Activated naive CD8-positive, alpha-beta T cell treated with anti-CD3 and anti-CD28 coated beads for 36 hours (primary cell): ENCODE results near the gene ADGRL3. TPM values are rescaled to one million over a fixed set of nuclear protein-coding genes. Genes with fewer than 3 reads are reported as not detected.

ENCODE experiments used
- DNase-seq: peaks from one replicate; pipeline ENCODE4 v3.0.0; 2021
- H3K27ac Mint-ChIP-seq: one replicate; pipeline ENCODE4 v1.8.0; 2022; ENCODE audit warnings: mild to moderate bottlenecking, moderate library complexity, mixed read lengths
- H3K27me3 Mint-ChIP-seq: one replicate; pipeline ENCODE4 v1.8.0; 2022; ENCODE audit warnings: mild to moderate bottlenecking, mixed read lengths
- H3K36me3 Mint-ChIP-seq: one replicate; pipeline ENCODE4 v1.8.0; 2021; ENCODE audit warnings: mild to moderate bottlenecking, mixed read lengths
- H3K4me1 Mint-ChIP-seq: one replicate; pipeline ENCODE4 v1.8.0; 2021; ENCODE audit warnings: mixed read lengths
- H3K4me3 Mint-ChIP-seq: one replicate; pipeline ENCODE4 v1.8.0; 2022; ENCODE audit warnings: mild to moderate bottlenecking, moderate library complexity, mixed read lengths
- H3K9me3 Mint-ChIP-seq: one replicate; pipeline ENCODE4 v1.8.0; 2022; ENCODE audit warnings: mixed read lengths
- total RNA-seq, 2 experiments: library from RNA; stranded (reverse); gene quantifications; one replicate each; pipeline ENCODE4 v1.2.3, GENCODE V29; 2021

ADGRL3 gene
- total RNA-seq, 2 experiments from 2014 or later, result not detected

- Mint-ChIP-seq H3K27me3 (no peaks in the 10 kb centered on the region), H3K9me3 (no peaks in the 10 kb centered on the region), H3K4me3 (no peak overlapping the region), H3K36me3 (no peaks in the 10 kb centered on the region), H3K4me1 (no peaks in the 10 kb centered on the region), H3K27ac (no peak overlapping the region)
- no peak for DNase-seq
Observed at GRCh38 chr4:61431131-61431530, 231.0 kb downstream of the ADGRL3 start.

GRCh38 chr4:61437923-61438322 is 237.8 kb downstream of the ADGRL3 start:
- H3K4me1 Mint-ChIP-seq, result no peaks in the 10 kb centered on the region
- peaks cover 2% of the 10 kb centered on the region for H3K9me3 Mint-ChIP-seq
- no peak for DNase-seq
- H3K36me3 Mint-ChIP-seq, result no peaks in the 10 kb centered on the region
- no peak overlapping the region for H3K27ac Mint-ChIP-seq
- no peaks in the 10 kb centered on the region for H3K27me3 Mint-ChIP-seq
- no peak overlapping the region for H3K4me3 Mint-ChIP-seq

- no peak for DNase-seq
- H3K27me3 Mint-ChIP-seq, result no peaks in the 10 kb centered on the region
- peaks cover 5% of the 10 kb centered on the region for H3K9me3 Mint-ChIP-seq
- no peaks in the 10 kb centered on the region for H3K4me1 Mint-ChIP-seq
- H3K36me3 Mint-ChIP-seq, result no peaks in the 10 kb centered on the region
- H3K4me3 Mint-ChIP-seq, result no peak overlapping the region
- H3K27ac Mint-ChIP-seq, result no peak overlapping the region
Observed at GRCh38 chr4:61440321-61440720, 240.2 kb downstream of the ADGRL3 start.

- H3K27me3 Mint-ChIP-seq, result no peaks in the 10 kb centered on the region
- H3K9me3 Mint-ChIP-seq, result peaks cover 7% of the 10 kb centered on the region
- H3K4me1 Mint-ChIP-seq, result no peaks in the 10 kb centered on the region
- H3K27ac Mint-ChIP-seq, result no peak overlapping the region
- no peaks in the 10 kb centered on the region for H3K36me3 Mint-ChIP-seq
- H3K4me3 Mint-ChIP-seq, result no peak overlapping the region
- DNase-seq, result no peak
Observed at GRCh38 chr4:61442936-61443335, 242.8 kb downstream of the ADGRL3 start.

DNA sequence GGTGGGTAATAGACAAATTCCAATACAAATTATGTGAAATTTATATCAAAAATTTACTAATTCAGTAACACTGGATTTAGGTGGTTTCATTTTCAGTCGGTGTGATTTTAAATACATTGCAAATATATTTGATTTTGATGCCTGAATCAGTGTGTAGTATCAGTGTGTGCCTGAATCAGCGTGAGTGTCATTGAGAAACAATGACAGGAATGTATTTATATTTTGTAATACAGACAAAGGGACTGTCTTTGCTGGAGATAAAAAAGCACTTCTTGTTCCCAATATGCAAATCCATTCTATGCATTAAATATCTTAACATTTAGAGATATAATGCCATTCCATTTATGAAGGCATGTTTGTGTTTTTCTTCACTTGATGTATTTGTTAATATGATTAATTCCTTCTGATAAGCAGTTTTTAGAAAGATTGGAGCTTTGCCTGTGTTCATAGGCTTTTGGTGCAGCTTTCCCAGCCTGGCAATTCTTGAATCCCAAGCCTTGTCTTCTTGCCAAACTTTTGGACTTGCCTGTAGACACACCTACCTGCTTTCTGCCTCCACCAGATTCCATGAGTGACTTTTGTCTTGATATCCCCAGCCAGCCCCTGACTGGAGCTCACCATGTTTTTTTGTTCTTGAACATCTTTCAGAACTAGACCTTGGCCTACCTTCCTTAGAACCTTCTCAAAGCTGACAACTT is 243.8 kb downstream of the ADGRL3 start:
- Mint-ChIP-seq H3K9me3 (peaks cover 7% of the 10 kb centered on the region), H3K27me3 (no peaks in the 10 kb centered on the region), H3K36me3 (no peaks in the 10 kb centered on the region), H3K4me3 (no peak overlapping the region), H3K27ac (no peak overlapping the region), H3K4me1 (no peaks in the 10 kb centered on the region)
- no peak for DNase-seq

GRCh38 chr4:61445374-61446063 is 245.4 kb downstream of the ADGRL3 start:
- H3K27me3 Mint-ChIP-seq, result no peaks in the 10 kb centered on the region
- no peaks in the 10 kb centered on the region for H3K4me1 Mint-ChIP-seq
- H3K27ac Mint-ChIP-seq, result no peak overlapping the region
- DNase-seq, result no peak
- peaks cover 7% of the 10 kb centered on the region for H3K9me3 Mint-ChIP-seq
- no peak overlapping the region for H3K4me3 Mint-ChIP-seq
- no peaks in the 10 kb centered on the region for H3K36me3 Mint-ChIP-seq

GRCh38 chr4:61446941-61447340 is 246.8 kb downstream of the ADGRL3 start:
- no peak for DNase-seq

GRCh38 chr4:61447918-61448317 is 247.8 kb downstream of the ADGRL3 start:
- DNase-seq, result no peak
- Mint-ChIP-seq H3K27me3 (no peaks in the 10 kb centered on the region), H3K27ac (no peak overlapping the region), H3K36me3 (no peaks in the 10 kb centered on the region), H3K4me1 (no peaks in the 10 kb centered on the region), H3K9me3 (peaks cover 7% of the 10 kb centered on the region), H3K4me3 (no peak overlapping the region)

More at GRCh38 chr4:61446941-61447340, 246.8 kb downstream of the ADGRL3 start:
- H3K4me1 Mint-ChIP-seq, result no peaks in the 10 kb centered on the region
- H3K4me3 Mint-ChIP-seq, result no peak overlapping the region
- no peak overlapping the region for H3K27ac Mint-ChIP-seq
- H3K36me3 Mint-ChIP-seq, result no peaks in the 10 kb centered on the region
- H3K9me3 Mint-ChIP-seq, result peaks cover 7% of the 10 kb centered on the region
- no peaks in the 10 kb centered on the region for H3K27me3 Mint-ChIP-seq

DNA sequence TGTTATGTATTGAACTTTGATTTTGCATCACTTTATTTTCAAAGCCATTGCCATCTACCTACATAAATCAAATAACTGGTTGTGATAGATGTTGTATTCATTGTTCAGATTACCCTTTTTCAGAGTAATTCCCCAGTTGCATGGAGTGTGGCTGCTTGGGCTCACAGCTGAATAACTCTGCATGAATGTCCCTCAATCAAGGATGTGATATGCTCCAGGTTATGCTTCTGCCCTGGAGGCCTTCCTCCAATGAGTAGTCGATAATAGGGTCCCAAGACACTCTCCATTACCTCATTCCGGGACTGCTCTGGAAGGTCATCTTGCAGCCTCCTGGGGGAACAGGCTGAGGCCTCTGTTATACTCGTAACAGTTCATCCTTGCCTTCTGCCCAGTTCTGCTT is 251.8 kb downstream of the ADGRL3 start:
- DNase-seq, result no peak
- peaks cover 4% of the 10 kb centered on the region for H3K9me3 Mint-ChIP-seq
- H3K4me3 Mint-ChIP-seq, result no peak overlapping the region
- no peak overlapping the region for H3K27ac Mint-ChIP-seq
- no peaks in the 10 kb centered on the region for H3K36me3 Mint-ChIP-seq
- no peaks in the 10 kb centered on the region for H3K4me1 Mint-ChIP-seq
- H3K27me3 Mint-ChIP-seq, result no peaks in the 10 kb centered on the region

GRCh38 chr4:61461956-61462355 is 261.8 kb downstream of the ADGRL3 start:
- H3K4me3 Mint-ChIP-seq, result no peak overlapping the region
- no peaks in the 10 kb centered on the region for H3K36me3 Mint-ChIP-seq
- no peaks in the 10 kb centered on the region for H3K4me1 Mint-ChIP-seq
- no peaks in the 10 kb centered on the region for H3K27me3 Mint-ChIP-seq
- H3K27ac Mint-ChIP-seq, result no peak overlapping the region
- DNase-seq, result no peak
- peaks cover 2% of the 10 kb centered on the region for H3K9me3 Mint-ChIP-seq

DNA sequence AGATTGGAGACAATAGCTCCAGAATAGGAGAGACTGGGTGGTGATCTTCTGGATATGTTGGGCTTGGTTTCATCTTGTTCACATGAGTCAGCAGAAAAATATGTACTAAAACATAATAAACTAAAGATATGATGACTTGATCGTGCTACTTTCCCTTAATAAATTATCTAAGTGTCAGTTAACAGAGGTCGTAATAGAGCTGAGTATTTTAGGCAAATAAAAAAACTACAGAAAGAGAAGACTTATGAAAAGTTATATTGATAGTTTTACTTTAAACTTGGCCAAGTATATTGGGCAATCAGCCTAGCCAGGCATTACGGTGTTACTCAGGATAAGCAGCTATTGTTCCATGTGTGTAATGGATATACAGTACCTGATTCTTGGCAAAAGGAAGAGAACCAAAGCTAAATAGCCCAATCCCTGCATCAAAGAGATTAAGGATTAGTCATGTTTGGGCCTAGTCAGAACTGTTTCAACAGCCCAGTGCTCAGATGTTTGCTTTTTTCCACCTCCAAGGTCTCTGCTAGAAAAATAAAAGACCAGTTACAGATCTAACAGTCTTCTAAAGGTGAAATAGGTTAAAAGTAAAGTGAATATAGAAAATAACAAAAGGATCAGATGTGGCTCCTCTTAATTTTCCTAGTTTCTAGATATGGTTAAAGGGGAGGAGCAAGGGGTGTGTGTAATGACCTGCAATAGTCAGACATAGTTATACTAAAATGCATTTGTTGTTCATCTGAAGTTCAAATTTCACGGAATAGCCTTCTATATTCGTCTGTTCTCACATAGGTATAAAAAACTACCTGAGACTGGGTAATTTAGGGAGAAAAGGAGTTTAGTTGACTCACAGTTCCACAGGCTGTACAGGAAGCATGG is 262.6 kb downstream of the ADGRL3 start:
- no peaks in the 10 kb centered on the region for H3K4me1 Mint-ChIP-seq
- peaks cover 2% of the 10 kb centered on the region for H3K9me3 Mint-ChIP-seq
- no peaks in the 10 kb centered on the region for H3K36me3 Mint-ChIP-seq
- H3K27ac Mint-ChIP-seq, result no peak overlapping the region
- no peak for DNase-seq
- H3K27me3 Mint-ChIP-seq, result no peaks in the 10 kb centered on the region
- no peak overlapping the region for H3K4me3 Mint-ChIP-seq

DNA sequence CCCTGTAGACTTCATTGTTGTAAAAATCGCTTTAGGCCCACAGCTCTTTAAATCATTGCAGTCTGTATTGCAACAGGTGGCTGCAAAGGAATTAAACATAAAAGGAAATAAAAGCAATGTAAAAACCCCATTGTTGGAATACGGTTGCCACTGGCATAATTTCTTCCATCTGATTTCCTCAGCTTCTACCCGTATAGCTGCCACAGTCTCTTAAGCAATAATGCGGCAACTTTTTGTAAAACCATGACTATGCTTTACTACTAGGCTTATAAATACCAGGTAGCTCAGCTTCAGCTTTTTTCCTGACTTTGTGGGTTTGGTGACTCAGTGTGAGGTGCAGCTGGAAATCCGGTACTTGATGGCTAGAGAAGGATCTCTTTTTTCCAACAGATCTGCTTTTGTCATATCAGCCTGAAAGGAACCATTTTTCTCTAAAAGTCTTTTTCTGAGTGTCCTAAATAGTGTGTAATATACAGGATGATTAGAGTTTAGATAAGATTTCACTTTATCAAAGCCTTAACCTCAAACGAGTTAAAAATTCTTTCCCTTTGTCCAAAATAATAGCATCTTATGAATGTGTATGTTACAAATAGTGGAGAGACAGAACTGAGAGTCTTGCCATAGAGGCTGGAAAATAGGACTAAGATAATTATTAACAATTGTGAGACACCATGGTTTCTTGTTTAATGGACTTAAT is 268.0 kb downstream of the ADGRL3 start:
- H3K4me3 Mint-ChIP-seq, result no peak overlapping the region
- no peaks in the 10 kb centered on the region for H3K9me3 Mint-ChIP-seq
- no peaks in the 10 kb centered on the region for H3K36me3 Mint-ChIP-seq
- H3K27me3 Mint-ChIP-seq, result no peaks in the 10 kb centered on the region
- no peaks in the 10 kb centered on the region for H3K4me1 Mint-ChIP-seq
- H3K27ac Mint-ChIP-seq, result no peak overlapping the region
- DNase-seq, result no peak

- no peaks in the 10 kb centered on the region for H3K4me1 Mint-ChIP-seq
- no peak for DNase-seq
- H3K9me3 Mint-ChIP-seq, result no peaks in the 10 kb centered on the region
- H3K4me3 Mint-ChIP-seq, result no peak overlapping the region
- no peaks in the 10 kb centered on the region for H3K36me3 Mint-ChIP-seq
- H3K27ac Mint-ChIP-seq, result no peak overlapping the region
- no peaks in the 10 kb centered on the region for H3K27me3 Mint-ChIP-seq
Observed at GRCh38 chr4:61473306-61473705, 273.2 kb downstream of the ADGRL3 start.

DNA sequence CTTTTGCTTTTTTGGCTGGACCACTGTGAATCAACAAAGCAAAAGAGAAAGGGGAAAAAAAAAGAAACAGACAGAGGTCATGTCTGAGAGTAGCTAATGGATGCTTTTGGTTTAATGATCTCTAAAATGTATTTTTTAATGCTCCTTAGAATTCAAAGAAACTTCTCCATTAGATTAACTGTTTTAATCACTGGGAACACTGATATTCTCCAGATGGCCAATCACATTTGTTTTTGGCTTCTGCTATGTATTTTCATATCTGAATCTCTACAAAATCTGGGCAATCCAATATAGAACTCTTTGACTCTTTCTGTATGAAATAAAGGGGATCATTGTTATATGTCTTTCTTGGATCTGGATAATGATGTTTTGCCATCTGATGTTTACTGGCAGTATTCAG is 278.2 kb downstream of the ADGRL3 start:
- no peak overlapping the region for H3K4me3 Mint-ChIP-seq
- H3K9me3 Mint-ChIP-seq, result no peaks in the 10 kb centered on the region
- no peaks in the 10 kb centered on the region for H3K27me3 Mint-ChIP-seq

DNA sequence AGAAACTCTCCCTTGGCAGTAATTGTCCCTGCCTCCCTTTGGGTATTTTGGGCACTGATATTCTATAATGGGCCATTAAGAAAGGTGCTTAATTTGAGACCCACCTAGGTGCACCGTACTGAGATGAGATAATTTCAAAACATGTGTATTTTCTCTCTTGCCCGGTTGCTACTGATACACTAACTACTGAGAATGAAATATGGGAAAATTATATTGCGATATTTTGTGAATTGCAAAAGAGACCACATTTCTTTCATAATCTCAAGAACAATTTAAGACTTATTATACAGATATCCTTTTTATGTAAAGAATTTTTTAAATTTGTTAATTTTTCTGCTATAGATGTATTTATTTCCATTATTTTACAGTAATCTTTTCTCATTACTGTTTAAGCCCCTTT is 284.9 kb downstream of the ADGRL3 start:
- no peaks in the 10 kb centered on the region for H3K36me3 Mint-ChIP-seq
- H3K27me3 Mint-ChIP-seq, result no peaks in the 10 kb centered on the region
- DNase-seq, result no peak
- H3K4me1 Mint-ChIP-seq, result no peaks in the 10 kb centered on the region
- peaks cover 2% of the 10 kb centered on the region for H3K9me3 Mint-ChIP-seq
- H3K27ac Mint-ChIP-seq, result no peak overlapping the region
- no peak overlapping the region for H3K4me3 Mint-ChIP-seq

More for the DNA sequence above, 278.2 kb downstream of the ADGRL3 start:
- Mint-ChIP-seq H3K36me3 (no peaks in the 10 kb centered on the region), H3K27ac (no peak overlapping the region), H3K4me1 (no peaks in the 10 kb centered on the region)
- no peak for DNase-seq
